ENCODE measurements around the gene PIK3R6.

GRCh38 chr17:8806926-8807550 lies 60.4 kb downstream of the PIK3R6 start:
- TF ChIP-seq ETS1 (IDR thresholded peaks at IDR 0.05) = no peak
- TF ChIP-seq CTCF (conservative IDR thresholded peaks at IDR 0.05; ENCODE audit: low read depth in 2 of 2) = no peak
- TF ChIP-seq EZH2 (IDR thresholded peaks at IDR 0.05; ENCODE audit: low read depth, unreplicated experiment) = no peak
- no peak for TF ChIP-seq STAT1 (IDR thresholded peaks at IDR 0.05; ENCODE audit: unreplicated experiment)
- TF ChIP-seq POLR2AphosphoS5 (IDR thresholded peaks at IDR 0.05; ENCODE audit: low read depth) = no peak
- TF ChIP-seq JUNB (IDR thresholded peaks at IDR 0.05; ENCODE audit: unreplicated experiment) = no peak
- TF ChIP-seq REST (IDR thresholded peaks at IDR 0.05; ENCODE audit: unreplicated experiment) = no peak
- no peak for TF ChIP-seq EZH2phosphoT487 (IDR thresholded peaks at IDR 0.05; ENCODE audit: unreplicated experiment)
- no peak for TF ChIP-seq NANOG (IDR thresholded peaks at IDR 0.05; ENCODE audit: borderline replicate concordance)
- TF ChIP-seq CREB1 (CRISPR knock-in tag; IDR thresholded peaks at IDR 0.05; ENCODE audit: low read depth) = no peak
- TF ChIP-seq ZNF331 (CRISPR knock-in tag; IDR thresholded peaks at IDR 0.05; ENCODE audit: low read depth) = no peak
